ENCODE data around the gene TMEM219.

- no peak for TF ChIP-seq CTCF (IDR thresholded peaks at IDR 0.05)
- no peak for TF ChIP-seq POLR2A (IDR thresholded peaks at IDR 0.05)
Measured at GRCh38 chr16:29984137-29984763, 22.4 kb downstream of the TMEM219 start.

Data from right lobe of liver (tissue), 4 donors.